HEK293T (cell line): ENCODE measurements around the gene KRT38.

Source experiments
- BHLHE40 ChIP-seq: fragments of 450-650 bp; IDR thresholded peaks from 2 replicates; pipeline ENCODE4 v1.6.1; 2016; ENCODE audit warnings: mild to moderate bottlenecking, moderate library complexity, borderline replicate concordance
- FOXA1 ChIP-seq: fragments of 450-650 bp; IDR thresholded peaks from 2 replicates; pipeline ENCODE4 v1.6.1; 2016; ENCODE audit warnings: mild to moderate bottlenecking
- SP1 ChIP-seq: fragments of 450-650 bp; IDR thresholded peaks from 2 replicates; pipeline ENCODE4 v1.6.1; 2017
- TARDBP ChIP-seq: fragments of 450-650 bp; IDR thresholded peaks from 2 replicates; pipeline ENCODE4 v1.6.1; 2016

DNA sequence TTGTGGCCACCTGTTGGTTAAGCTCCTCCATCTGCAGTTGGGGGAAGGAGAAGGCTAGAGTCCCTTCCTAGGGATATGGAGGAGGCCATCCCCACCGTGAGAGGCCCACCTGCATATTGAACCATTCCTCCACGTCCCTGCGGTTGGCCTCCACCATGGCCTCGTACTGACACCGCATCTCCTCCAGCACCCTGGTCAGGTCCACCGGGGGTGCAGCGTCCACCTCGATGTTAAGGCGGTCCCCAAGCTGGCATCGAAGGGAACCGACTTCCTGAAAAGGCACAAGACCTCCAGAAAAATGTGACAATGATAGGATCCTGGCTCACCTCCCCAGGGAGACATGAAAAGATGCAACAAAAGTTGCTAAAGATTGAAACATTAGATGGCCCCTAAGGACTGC is 23.4 kb upstream of the KRT38 start:
- TF ChIP-seq TARDBP = no peak
- TF ChIP-seq SP1 = no peak
- no peak for TF ChIP-seq BHLHE40
- no peak for TF ChIP-seq FOXA1
